ENCODE measurements around the gene GPR32.
"Not testable (repeated sequence)": the region's sequence is repeated elsewhere in the genome, so short reads cannot be mapped to it uniquely, and the experiment has no call there.

GRCh38 chr19:50773454-50773853, 3.2 kb downstream of the GPR32 start:
- TF ChIP-seq CTCF (IDR thresholded peaks at IDR 0.05 in 2 of 3, conservative IDR thresholded peaks at IDR 0.05 in 1 of 3; ENCODE audit: control insufficient read depth in 2 of 3, extremely low read depth in 1 of 3, insufficient read depth in 1 of 3, low read depth in 3 of 3, low read length in 3 of 3); MEF2B (IDR thresholded peaks at IDR 0.05; ENCODE audit: partially characterized antibody, poor library complexity, severe bottlenecking); TBL1XR1 (IDR thresholded peaks at IDR 0.05; ENCODE audit: low read depth, low read length); STAT3 (IDR thresholded peaks at IDR 0.05; ENCODE audit: low read depth, low read length); EGR1 (IDR thresholded peaks at IDR 0.05; ENCODE audit: borderline replicate concordance in 1 of 2, low read depth in 2 of 2, low read length in 2 of 2); BRCA1 (IDR thresholded peaks at IDR 0.05; ENCODE audit: low read depth, low read length): not testable (repeated sequence)

All from GM12878 (cell line).